ENCODE data around the gene DENND1A. TPM values are rescaled to one million over a fixed set of nuclear protein-coding genes. Genes with fewer than 3 reads are reported as not detected.
A peak's percentile ranks its signal among the peaks of the same experiment; 100 is the strongest.
"Not testable (repeated sequence)": the region's sequence is repeated elsewhere in the genome, so short reads cannot be mapped to it uniquely, and the experiment has no call there.

DENND1A gene
- total RNA-seq, 1 donor: 22.9 TPM

DNA sequence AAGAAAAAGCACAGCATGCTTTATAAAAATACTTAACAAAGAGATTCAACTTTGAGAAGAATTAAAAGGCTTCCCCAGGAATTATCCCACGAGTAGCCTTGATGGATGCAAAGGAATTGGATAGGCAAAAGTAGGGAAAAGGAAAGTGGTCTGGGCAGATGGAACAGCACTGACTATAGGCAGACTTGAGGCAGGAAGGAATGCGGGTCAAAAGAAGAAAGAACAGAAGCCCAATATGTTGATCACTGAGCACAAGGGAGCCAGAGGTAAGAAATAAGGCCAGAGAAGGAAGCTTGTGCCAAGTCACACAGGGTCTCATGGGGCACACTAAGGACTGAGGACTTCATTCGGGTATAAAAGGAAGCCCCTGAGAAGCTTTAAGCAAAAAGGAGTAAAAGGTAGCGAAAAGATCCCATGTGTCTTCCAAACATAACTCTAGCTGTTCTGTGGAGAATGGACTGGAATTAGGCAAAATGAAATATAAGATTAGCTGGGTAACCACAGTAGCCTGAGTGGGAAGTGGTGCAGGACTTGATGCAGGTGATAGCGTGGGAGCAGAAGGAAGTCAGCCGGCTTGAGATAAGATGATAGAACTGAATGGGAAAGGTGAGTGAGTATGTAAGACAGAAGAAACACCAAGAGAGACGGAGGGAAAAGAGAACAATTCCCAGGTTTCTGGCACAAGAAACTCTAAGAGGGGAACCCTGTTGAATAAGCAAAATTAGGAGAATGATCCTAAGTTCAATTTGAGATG, 106.6 kb downstream of the DENND1A start:
- H3K4me3 ChIP-seq (ENCODE audit: low read depth, low read length): no peak overlapping the region
- TF ChIP-seq CTCF (IDR thresholded peaks at IDR 0.05; ENCODE audit: insufficient read depth, low read depth, low read length): no peak
- DNase-seq (ENCODE audit: low read depth): no peak

- peak; percentile 7 for DNase-seq (ENCODE audit: low read depth)
- no peak for TF ChIP-seq CTCF (IDR thresholded peaks at IDR 0.05; ENCODE audit: insufficient read depth, low read depth, low read length)
- no peak overlapping the region for H3K4me3 ChIP-seq (ENCODE audit: low read depth, low read length)
Measured at GRCh38 chr9:123821619-123822018, 108.3 kb downstream of the DENND1A start.

GRCh38 chr9:123820139-123820538, 109.8 kb downstream of the DENND1A start:
- no peak overlapping the region for H3K4me3 ChIP-seq (ENCODE audit: low read depth, low read length)
- TF ChIP-seq CTCF (IDR thresholded peaks at IDR 0.05; ENCODE audit: insufficient read depth, low read depth, low read length): no peak
- no peak for DNase-seq (ENCODE audit: low read depth)

DNA sequence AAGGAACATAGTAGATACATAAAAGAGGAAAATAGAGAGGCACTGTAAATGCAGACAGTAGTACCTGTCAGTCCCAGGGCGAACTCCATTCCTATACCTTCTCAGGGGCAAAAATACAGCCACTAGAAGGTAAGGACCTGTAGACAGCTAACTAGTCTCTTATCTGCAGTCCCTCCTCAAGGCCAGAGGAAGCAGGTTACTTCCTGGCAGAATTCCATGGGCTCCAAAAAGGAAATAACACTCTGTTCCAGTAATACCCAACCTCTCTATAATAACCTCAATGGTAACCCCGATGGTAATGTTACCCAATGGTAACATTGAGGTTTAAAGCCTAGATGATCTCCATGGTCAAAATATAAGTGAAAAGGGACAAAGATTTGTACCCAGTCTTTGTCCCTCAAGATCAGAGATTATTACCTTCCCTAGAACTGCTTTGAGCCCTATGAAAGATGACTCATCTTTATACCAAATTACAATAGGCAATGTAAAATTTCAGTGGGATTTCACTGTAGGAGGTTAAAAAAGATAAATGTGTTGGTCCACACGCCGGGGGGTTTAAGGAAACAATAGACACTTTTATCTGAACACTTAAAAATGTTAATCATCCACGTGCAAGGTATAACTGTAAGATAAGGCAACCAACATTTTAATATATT, 113.0 kb downstream of the DENND1A start:
- no peak for TF ChIP-seq CTCF (IDR thresholded peaks at IDR 0.05; ENCODE audit: insufficient read depth, low read depth, low read length)
- no peak for DNase-seq (ENCODE audit: low read depth)
- no peak overlapping the region for H3K4me3 ChIP-seq (ENCODE audit: low read depth, low read length)

DNA sequence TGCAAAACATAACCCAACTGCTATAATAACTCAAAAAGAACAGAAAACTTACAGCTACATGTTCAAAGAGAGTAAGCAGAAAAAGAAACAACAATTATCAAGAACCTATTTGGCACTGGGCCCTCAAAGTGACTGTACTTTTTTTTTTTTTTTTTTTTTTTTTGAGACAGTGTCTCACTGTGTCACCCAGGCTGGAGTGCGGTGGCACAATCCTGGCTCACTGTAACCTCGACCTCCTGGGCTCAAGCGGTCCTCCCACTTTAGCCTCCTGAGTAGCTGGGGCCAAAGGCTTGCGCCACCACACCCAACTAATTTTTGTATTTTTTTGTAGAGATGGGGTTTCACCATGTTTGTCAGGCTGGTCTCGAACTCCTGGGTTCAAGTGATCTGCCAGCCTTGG, 114.1 kb downstream of the DENND1A start:
- H3K4me3 ChIP-seq (ENCODE audit: low read depth, low read length); DNase-seq (ENCODE audit: low read depth): not testable (repeated sequence)

DNA sequence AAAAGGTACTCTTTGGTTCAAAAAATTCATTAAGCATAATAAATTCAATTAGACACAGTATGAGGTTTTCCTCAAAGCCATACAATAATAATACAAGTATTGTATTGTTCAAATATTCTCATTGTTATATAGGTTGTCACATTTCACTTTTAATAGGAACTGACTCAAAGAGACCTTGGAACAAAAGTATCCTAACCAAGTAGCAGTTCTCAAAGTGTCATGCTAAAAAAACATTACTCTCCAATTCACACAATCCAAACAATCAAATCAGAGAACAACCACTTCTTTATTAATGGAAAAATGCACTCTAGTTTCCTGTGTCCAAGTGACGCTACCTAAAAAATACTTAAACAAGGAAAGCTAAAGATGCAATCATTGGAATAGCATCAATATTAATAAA, 115.4 kb downstream of the DENND1A start:
- no peak for TF ChIP-seq CTCF (IDR thresholded peaks at IDR 0.05; ENCODE audit: insufficient read depth, low read depth, low read length)
- DNase-seq (ENCODE audit: low read depth): no peak
- H3K4me3 ChIP-seq (ENCODE audit: low read depth, low read length): no peak overlapping the region

DNA sequence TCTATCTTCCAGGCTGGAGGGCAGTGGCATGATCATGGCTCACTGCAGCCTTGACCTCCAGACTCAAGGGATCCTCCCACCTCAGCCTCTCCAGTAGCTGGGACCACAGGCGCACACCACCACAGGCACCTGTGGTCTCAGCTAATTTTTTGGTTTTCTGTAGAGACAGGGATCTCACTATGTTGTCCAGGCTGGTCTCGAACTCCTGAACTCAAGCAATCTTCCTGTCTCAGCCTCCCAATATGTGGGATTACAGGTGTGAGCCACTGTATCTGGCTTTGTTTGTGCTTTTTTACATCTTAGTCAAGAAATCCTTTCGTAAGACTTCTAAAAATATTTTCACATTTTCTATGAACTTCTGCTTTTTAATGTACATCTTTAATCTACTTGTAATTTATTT, 116.9 kb downstream of the DENND1A start:
- no peak for DNase-seq (ENCODE audit: low read depth)
- H3K4me3 ChIP-seq (ENCODE audit: low read depth, low read length): no peak overlapping the region
- no peak for TF ChIP-seq CTCF (IDR thresholded peaks at IDR 0.05; ENCODE audit: insufficient read depth, low read depth, low read length)

Data from fibroblast of villous mesenchyme (primary cell).